GM19193 (cell line): ENCODE measurements around the gene LMBR1.

Source experiments
- POLR2A ChIP-seq: IDR thresholded peaks from 4 replicates; pipeline ENCODE4 v1.6.1; 2011; ENCODE audit not compliant: insufficient read depth, insufficient read length; ENCODE audit errors: extremely low read depth

The LMBR1 gene

GRCh38 chr7:156759143-156759542 lies 133.8 kb downstream of the LMBR1 start:
- TF ChIP-seq POLR2A = no peak

DNA sequence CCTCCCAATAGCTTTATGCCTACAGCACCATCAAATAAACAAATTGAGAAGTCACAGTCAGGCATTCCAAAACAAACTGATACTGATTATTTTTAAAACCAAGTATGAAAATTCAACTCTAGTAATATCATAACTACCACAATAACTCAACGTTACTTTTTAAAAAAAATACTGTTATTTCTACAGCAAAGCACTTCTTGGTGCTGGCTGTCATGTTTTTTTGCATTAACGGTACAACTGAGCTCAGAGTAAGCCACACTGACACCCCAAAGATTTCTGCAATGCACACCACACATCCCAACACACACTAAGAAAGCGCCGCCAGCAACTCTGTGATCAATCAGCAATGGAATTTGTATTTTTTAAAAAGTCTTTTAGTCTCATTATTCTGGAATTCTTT lies 138.8 kb downstream of the LMBR1 start:
- no peak for TF ChIP-seq POLR2A

- TF ChIP-seq POLR2A = no peak
Observed at GRCh38 chr7:156753630-156754029, 139.4 kb downstream of the LMBR1 start.

GRCh38 chr7:156753229-156753560 lies 139.8 kb downstream of the LMBR1 start:
- no peak for TF ChIP-seq POLR2A

DNA sequence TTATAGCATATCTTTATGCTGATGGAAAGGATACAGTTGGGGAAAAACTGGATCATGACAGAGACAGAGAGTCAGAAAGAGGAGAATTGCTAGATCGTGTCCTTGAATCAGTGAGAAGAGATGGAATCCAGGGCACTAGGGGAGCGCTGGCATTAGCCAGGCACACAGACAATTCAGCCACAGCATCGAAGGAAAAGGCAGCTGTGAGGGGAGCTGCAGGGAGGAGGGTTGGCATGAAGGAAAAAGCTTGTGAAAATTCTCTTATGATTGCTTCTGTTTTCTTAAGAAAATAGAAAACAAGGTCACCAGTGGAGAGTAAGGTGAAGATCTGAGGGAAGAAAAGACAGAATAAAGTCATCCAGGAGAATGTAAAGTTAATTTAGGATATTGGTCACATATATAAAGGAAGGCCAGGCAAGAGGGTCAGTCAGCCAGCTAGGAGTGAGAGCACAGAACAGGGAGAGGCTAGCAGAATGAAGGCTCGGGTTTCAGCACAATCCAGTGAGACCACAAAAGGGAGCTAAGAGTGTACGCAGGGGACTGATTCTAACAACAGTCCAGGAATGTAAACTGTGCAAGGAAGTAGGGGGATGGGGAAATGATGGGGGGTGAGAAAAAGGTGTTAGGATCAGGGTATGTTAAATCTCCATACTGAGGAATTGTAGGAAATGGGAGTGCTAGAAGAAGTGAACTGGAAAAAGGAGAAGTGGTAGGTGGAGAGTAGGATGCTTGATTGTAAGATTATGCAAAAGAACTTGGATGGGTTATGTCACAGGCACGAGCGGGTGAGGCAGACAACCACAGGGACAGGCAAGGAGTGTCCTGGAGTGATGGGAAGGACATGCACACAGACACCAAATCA lies 140.4 kb downstream of the LMBR1 start:
- no peak for TF ChIP-seq POLR2A

- TF ChIP-seq POLR2A = no peak
Observed at GRCh38 chr7:156751319-156751718, 141.7 kb downstream of the LMBR1 start.

- no peak for TF ChIP-seq POLR2A
Observed at GRCh38 chr7:156747718-156748117, 145.3 kb downstream of the LMBR1 start.

DNA sequence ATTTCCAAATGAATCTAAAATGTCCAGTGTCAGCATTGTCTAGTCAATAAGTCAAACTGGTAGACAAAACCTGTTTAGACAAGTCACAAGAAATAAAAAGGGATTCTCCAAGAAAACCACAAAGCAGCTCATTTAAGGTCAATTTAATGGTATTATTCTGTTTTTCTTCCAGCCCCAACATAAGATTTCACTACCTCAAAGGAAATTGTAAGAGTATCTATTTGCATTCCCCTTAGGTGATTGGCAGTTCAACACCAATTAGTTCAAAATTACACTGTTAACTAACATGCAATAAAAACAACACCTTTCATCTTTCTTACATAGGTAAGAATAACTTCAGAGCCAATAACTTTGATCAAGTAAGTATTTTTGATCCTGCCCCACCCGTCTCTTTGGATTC lies 146.1 kb downstream of the LMBR1 start:
- TF ChIP-seq POLR2A = no peak

DNA sequence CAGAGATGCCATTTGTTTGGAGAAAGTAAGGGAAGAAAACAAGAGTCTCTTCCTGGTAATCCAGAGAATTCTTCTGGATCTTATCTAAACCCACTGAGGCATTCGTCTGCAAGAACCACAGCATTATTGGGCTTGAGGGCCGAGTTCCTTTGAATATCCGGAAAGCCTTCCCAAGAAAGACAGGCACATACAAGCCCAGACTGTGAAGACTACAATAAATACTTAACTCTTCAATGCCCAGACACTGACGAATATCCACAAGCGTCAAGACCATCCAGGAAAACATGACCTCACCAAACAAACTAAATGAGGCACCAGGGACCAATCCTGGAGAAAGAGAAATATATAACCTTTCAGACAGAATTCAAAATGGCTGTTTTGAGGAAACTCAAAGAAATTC lies 153.4 kb downstream of the LMBR1 start:
- no peak for TF ChIP-seq POLR2A

DNA sequence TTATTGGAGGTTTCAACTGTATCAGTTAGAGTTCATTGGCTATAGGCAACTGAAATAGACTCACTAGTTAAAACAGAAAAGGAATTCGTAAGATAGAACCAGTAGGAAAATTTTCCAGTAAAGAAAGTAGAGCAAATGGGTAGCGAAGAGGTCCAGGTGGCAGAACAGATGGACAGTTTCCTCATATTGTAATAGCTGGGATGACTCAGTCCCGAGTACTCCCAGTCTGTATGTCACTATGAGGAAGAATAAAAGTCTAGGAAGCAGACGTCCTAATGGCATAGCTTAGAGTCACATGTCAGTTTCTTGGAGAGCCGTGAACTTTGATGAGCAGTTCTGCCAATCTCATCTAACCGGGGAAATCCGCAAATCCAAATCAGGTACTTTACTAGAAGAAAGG lies 157.1 kb downstream of the LMBR1 start:
- TF ChIP-seq POLR2A = no peak

GRCh38 chr7:156733638-156734037 lies 159.3 kb downstream of the LMBR1 start:
- TF ChIP-seq POLR2A = no peak

DNA sequence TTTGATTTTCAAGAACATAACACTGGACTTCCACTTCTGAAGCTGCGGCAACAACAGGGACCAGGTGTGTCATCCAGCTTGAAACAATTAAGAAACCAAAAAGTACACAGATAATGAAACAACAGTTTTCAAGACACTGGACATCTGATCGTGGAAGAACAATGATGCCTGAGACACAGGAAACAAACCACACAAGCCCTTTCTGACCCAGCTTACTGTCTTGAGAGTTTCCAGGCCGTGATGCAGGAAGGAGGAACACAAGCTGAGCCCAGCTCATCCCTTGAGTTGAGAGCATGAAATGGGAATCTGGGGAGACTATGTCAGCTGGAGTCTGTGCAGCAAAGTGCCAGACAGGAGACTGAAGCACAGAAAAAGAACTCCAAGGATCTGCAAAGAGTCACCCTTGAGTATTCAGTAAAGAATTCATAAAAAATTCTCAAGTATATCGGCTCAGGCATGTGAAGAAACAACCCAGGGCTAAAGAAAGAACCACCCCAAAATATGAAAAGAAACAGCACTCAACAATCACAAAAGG lies 160.8 kb downstream of the LMBR1 start:
- TF ChIP-seq POLR2A = no peak

DNA sequence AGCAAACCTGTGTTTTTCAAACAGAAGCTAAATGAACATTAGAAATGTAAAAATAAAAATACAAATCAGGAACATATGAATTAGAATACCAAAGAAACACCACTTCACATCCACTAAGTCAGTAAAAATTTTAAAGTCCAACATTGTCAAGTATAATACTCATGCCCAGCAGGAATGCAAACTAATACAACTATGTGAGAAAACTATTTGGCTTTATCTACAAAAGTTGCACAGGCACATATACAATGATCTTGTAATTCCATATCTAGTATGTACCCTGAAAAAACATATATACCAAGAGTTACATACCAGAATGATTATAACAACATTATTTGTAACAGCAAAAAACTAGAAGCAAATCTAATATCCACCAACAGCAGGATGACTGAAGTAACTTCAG lies 161.3 kb downstream of the LMBR1 start:
- TF ChIP-seq POLR2A = no peak

GRCh38 chr7:156725936-156726335 lies 167.0 kb downstream of the LMBR1 start:
- TF ChIP-seq POLR2A = no peak

GRCh38 chr7:156725073-156725472 lies 167.9 kb downstream of the LMBR1 start:
- no peak for TF ChIP-seq POLR2A

- TF ChIP-seq POLR2A = no peak
Observed at GRCh38 chr7:156722043-156722826, 170.7 kb downstream of the LMBR1 start.
